RCC 7860 (cell line): ENCODE data around the gene CD300A.
"Not testable (repeated sequence)": the region's sequence is repeated elsewhere in the genome, so short reads cannot be mapped to it uniquely, and the experiment has no call there.

ENCODE experiments used
- DNase-seq: peaks from one replicate; pipeline ENCODE4 v3.0.0-alpha.2; 2015; ENCODE audit warnings: low spot score
- FAIRE-seq: peaks from 2 replicates; lab custom pipeline; 2012; peaks lifted over from hg19 to GRCh38; lab: Jason Lieb, UNC

CD300A gene

DNA sequence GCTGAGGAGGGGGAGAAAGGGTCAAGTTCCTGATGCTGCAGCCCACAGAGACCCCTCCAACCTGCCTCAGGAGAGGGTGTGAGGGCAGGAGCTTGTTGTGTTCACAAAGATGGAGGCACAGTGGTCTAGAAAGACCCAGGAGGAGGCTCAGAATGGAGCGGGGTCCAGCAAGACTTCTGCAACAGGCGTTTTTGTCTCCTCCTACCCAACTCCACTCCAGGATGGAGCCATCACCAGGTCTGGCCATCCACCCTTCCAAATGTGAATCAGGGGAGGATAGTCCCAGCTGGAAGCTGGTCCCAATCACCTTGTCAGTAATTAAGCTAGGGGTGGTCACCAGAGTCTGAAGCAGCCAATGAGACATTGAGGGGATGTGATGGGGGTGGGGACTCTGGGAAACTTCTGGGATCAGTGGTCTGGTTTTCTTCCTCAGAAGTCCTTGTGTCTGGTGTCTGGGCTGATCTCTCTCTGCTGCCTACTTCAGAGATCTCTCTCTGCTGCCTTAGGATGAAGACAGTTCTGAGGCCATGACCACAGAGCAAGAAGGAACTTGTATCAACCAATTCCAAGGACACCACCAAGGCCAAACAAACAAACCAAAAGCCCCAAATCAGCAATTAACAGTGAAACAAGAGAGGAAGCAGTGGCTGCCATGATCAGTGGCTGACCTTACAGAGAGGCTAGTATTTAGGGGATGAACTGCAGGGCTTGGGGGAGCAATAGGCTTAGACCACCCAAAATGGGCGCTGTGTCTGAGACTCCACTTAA lies 50.3 kb downstream of the CD300A start:
- no peak for FAIRE-seq
- DNase-seq, result no peak

DNA sequence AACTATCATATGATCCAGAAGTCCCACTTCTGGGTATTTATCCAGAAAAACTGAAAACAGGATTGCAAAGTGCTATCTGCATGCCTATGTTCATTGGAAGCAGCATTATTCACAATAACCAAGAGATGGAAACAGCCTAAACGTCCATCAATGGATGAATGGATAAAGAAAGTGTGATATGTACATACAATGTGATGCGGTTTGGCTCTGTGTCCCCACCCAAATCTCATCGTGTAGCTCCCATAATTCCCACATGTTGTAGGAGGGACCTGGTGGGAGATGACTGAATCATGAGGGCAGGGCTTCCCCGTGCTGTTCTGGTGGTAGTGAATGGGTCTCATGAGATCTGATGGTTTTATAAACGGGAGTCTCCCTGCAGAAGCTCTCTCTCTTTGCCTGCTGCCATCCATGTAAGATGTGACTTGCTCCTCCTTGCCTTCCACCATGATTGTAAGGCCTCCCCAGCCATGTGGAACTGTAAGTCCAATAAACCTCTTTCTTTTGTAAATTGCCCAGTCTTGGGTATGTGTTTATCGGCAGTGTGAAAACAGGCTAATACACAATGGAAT lies 52.1 kb downstream of the CD300A start:
- FAIRE-seq, DNase-seq: not testable (repeated sequence)

DNA sequence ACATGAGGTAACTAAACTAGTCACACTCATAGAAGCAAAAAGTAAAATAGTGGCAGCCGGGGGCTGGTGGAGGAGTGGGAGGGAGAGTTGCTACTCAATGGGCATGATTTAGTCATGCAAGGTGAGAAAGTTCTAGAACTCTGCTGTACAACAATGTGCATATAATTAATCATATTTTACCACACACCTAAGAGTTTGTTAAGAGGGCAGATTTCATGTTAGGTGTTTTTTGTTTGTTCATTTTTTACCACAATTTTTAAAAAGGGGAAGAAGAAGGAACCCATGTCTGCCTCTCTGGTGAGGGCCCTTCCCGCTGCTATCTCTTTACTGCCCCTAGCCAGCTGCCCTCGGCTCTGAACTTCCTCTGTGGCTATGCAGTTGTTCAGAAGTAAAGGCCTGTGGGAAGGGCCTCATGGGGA lies 53.6 kb downstream of the CD300A start:
- no peak for FAIRE-seq
- no peak for DNase-seq

DNA sequence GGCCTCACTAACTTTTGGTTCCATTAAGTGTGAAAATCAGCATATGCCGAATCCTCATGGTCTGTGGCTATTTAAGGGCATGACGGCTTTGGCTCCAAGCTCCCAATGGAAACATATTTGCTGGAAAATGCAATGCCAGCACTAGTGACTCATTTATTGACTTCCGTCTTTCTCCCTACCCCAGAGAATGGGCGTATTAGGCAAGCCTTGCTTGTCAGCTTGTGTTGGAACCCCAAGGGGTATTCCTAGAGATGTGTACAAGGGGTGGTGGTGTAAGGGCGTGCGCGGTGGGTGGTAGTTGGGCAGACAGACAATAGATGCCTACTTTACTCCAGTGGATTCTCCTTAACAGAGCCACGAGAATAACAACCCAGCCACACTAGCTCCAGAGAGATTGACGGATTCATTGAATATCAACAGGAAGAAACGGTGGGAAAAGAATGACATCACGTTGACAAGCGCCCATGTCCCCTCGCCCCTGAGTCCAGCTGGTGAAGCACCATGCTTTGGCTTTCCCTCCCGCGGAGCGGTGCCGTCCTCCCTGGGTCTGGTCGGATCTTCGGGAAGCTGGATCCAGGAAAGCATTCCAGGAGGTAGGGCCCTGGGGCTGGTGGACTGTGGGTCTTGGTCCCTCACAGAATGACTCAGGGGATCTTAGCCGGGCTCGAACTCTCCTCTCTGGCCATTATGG lies 54.5 kb downstream of the CD300A start:
- DNase-seq, result no peak
- FAIRE-seq, result no peak

DNA sequence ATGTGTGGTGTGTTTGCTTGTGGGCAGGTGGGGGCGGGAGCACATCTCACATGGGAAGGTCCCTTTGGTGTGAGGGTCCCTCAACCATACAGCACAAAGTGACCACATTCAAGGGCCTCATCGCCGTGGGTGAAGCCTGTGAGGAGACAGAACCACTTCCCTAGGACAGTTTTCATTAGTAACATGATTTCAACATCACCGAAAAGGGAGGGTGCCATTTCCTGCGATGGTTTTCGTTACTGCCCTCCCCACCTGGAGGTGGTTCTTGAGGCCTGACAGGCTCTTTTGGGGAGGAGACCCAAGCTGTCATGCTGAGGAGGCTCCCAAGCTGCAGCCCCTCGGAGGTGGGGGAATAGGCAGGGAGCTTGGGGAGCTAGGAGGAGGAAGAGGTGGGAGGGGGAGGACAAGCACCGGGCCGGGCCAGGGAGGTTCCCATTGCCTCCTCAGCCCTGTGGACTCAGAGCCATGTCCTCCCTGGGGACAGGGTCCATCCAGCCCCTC lies 55.3 kb downstream of the CD300A start:
- no peak for FAIRE-seq
- DNase-seq, result no peak

DNA sequence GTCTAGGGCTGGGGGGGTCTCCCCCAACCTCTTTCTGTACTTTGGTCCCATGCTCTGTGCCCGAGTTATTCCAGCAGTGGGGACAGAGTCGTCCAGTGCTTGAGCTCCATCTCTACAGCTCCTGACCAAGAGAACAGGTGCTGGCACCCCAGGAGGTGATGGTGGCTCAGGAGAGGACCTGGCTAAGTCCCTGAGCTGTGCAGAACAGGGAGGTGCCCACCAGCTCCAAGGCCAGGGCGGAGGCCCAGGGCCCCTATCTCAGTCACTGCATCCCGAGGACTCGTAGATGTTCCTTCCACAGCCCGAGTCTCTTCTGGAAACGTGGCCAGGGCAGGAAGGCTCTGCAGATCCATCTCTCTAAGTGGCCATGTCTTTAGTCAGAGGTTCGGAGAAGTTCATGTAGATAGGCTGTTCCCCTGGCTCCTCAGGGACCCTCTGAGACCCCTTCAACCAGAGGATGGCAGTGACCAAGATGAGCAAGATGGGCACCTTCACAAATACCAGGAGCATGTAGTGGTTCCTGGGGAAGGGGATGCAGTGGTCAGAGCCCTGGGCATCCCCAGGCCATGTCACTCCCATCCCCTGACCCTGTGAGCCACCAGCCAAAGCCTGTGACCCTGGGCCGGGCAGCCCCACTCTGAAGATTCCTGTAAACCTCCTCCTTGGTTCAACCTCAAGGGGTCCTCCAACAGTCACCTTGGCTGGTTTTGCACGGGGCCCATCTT lies 56.1 kb downstream of the CD300A start:
- no peak for DNase-seq
- no peak for FAIRE-seq

DNA sequence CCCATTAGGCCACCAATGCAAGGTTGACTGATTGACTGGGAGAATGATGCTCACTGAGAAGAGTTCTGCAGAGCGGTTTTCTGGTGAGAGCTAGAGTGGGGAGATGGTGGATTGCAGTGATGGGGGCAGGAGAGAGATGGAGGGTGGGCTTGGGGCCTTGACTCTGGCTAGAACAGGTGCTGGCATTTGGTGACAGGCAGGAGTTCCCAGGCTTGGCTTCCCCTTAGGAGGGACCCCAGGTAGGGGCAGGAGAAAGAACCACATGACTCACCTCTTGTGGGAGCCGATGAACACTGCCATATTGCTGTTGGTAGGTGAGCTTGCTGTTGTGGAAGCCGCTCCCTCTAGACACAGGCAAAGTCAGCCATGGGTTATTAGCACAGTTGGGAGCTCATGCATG lies 56.9 kb downstream of the CD300A start:
- no peak for DNase-seq
- FAIRE-seq, result no peak

DNA sequence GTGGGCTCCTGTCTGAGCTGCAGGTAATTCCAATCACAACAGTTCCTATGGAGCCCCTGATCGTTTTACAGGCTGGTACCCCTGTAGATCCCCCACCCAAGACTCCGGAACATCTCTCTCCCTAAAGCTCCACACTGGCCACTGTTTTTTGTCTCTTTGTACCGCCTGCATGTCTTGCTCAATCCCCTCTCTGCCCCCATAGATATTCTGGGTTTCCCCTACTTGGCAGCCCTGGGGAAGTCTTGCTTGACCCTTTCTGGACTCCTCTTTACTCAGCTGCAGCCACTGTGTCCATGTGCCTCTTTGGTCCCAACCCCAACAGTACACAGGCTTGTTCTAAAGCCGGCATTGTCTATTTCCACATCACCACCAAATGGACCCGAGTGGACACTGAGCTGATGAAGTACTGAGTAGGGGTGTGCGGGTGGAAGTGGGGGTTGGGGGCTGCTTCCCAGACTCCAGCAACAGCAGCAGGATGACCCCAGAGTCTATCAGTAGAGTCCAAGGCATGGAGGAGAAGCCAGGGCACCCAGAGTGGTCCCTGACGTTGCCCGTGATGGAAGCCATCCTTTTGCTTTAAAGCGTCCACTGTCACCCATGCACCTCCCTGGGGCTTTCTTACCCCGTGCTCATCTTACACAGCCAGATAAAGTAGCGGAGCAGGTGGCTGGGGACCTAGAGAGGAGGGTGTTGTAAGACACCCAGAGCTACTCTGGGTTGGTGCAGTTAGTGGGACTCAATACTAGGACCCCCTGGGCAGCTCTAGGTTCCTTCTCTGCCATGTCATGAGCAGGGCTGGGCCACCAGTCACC lies 58.4 kb downstream of the CD300A start:
- DNase-seq (no peak), FAIRE-seq (no peak)

DNA sequence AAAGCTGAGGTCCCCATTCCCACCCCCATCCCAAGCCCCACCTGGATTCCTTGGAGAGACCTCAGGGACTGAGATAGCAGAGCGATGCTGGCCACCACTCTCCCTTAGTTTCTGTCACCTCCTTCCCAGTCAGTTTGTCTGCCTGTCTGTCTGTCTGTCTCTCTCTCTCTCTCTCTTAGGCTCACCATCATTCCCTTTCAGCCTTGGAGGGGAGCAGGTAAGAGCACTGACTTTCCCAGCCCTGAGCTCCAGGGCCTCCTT lies 59.0 kb downstream of the CD300A start:
- no peak for FAIRE-seq

DNA sequence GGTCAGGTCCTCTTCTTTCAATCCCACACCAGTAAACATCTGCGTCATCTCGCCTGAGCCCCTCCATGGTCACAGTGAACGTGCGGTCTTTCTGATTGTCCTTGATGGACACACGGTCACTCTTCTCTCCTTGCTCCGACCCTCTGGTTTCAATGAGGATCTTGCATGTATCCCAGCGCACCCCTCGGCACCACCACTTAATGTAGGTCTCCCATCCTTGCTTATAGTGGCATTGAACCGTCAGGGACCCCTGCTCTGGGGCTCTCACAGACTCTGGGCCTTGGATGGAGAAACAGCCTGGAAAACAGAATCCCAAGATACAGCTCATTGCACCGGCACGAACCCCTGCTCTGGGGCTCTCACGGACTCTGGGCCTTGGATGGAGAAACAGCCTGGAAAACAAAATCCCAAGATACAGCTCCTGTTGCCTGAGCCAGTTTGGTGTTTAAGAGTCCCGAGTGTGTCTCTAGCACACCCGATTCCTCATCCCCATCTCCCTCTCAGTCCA lies 59.4 kb downstream of the CD300A start:
- DNase-seq, result no peak
- FAIRE-seq, result no peak

More for the DNA sequence above, 59.0 kb downstream of the CD300A start:
- DNase-seq, result no peak

DNA sequence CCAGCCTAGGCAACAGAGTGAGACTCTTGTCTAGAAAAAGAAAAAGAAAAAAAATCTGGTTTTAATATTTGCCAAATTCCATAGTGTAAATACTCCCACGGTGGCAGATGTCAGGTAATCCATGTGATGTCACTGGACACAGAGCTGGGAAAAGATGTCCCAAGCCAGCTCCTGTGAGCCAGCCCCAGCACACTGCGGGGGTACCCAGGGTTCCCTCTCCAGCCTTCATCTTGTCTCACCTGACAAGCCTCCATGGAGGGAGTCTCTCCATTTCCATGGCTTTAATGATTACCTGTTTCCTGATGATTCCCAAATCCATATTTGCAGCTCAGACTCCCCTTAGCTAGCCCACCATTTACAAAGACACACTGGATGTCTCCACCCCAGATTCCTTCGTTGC lies 60.2 kb downstream of the CD300A start:
- DNase-seq, result no peak
- no peak for FAIRE-seq

DNA sequence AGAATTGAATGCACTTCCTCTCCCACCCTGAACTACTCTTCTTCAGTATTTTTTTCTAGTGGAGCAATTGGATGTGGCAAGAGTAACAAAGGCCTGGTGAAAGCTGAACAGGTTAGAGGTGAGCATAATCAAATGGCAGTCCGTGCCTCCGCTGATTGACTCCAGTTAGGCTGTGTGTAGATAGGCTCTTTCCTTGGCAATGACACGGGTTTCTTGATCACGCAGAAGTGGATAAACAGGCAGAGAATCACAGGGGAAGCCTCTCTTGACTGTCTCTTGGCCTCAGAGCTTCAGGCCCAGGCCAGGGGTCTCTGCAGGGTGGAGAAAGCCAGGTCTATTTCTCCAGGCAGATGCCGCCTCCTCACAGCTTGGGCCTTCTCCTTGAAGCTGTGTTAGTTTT lies 60.6 kb downstream of the CD300A start:
- FAIRE-seq (no peak), DNase-seq (no peak)

DNA sequence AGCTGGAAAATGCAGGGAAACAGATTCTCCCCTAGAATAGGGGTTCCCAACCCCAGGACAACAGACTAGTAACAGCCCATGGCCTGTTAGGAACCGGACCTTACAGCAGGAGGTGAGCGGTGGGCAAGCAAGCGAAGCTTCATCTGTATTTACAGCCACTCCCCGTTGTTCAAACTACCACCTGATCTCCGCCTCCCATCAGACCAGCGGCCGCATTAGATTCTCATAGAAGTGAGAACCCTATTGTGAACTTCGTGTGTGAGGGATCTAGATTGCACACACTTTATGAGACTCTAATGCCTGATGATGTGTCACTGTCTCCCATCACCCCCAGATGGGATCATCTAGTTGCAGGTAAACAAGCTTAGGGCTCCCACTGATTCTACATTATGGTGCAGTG lies 61.3 kb downstream of the CD300A start:
- no peak for FAIRE-seq

DNA sequence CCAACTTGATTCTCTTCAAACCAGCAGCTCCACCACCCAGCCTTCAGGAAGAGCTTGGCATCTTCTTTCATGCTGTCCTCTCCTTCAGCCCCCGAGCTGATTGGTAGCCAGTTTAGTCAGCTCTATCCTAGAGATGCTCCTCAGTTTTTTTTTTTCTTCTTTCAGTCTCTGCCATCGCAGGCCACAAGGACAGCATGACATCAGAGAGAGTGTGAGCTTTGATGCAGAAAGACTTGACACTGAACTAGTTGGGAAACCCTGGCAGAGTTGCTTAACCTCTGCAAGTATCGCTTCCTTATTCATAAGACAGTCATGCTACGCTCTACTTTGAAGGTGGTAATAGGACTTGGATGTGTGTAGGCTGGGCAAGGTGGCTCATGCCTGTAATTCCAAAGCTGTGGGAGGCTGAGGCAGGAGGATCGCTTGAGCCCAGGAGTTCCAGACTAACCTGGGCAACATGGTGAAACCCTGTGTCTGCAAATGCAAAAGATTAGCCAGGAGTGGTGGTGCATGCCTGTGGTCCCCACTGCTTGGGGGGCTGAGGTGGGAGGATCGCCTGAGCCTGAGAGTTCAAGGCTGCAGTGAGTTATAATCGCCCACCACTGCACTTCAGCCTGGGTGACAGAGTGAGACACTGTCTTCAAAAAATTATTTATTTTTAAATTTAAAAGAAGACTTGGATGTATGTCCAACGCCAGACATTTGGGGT lies 62.2 kb downstream of the CD300A start:
- FAIRE-seq (no peak), DNase-seq (no peak)

More for the DNA sequence above, 61.3 kb downstream of the CD300A start:
- no peak for DNase-seq

DNA sequence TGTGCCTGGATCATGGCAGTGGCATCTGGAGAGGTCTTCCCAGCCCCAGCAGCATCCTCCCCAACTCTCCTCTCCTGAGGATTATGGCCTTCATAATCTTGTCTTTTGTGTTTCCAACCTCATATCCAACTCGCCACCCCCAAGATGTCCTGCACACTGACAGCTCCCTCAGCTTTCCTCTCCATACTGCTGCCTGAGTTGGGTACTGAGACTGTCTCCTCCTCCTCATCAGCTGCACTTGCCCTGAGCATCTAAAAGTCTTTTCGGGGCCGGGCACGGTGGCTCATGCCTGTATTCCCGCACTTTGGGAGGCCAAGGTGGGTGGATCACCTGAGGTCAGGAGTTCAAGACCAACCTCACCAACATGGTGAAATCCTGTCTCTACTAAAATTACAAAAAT lies 62.8 kb downstream of the CD300A start:
- DNase-seq, result no peak
- no peak for FAIRE-seq

DNA sequence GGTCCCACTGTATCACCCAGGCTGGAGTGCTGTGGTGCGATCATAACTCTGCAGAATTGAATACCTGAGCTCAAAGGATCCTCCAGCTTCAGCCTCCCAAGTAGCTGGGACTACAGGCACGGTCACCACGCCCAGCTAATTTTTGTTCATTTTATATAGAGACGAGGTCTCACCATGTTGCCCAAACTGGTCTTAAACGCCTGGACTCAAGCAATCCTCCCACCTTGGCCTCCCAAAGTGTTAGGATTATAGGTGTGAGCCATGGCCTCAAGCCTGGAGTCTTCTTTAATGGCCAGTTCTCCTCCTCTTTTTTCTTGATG lies 64.4 kb downstream of the CD300A start:
- FAIRE-seq, result no peak
- DNase-seq, result no peak

DNA sequence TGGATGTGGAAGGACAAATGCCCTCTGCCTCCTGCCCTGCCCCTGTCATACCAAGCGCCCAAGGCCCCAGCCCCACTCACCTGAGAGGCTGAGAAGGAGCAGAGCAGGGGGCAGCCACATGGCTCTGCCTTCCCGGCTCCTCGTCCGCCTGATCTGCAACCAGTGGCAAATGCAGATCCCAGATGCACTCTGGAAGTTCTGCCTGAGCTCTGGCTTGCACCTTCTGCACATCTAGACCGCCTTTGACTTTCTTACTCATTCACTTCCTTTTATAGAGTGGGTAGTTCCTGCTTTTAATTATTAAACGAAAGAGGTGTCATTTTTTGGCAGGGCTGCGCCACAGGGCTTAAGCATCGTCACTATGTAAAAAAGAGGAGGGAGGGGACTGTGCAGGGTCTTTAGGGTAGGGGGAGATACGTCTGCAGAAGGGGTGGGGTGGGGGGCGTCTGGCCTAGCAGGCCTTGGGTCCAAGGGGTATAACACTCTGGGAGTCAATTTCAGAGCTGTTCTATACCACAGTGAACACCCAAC lies 64.9 kb downstream of the CD300A start, which contains the start of gene CD300LB:
Gene CD300LB (minus strand): TSS at position 245 of the 531 bp plus-strand sequence. CDS start 125 bp downstream, at position 120.
- no peak for FAIRE-seq
- no peak for DNase-seq

DNA sequence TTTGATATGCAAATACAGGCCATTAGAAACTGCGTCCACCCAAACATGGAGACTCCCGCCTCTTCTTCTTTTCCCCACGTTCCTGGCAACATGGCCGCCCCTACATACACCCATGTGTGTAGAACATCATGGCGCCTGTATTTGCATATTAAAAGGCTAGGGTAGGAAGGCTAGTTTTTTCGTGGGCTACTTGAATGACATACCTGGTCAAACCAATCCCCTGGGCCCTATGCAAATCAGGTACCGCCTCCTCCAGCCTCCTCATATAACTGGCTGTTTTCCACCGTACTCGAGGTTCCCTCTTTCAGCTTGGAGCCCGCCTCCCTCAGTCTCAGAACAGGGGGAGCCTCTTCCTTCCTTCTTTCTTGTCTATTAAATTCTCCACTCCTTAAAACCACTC lies 65.7 kb downstream of the CD300A start:
- FAIRE-seq (no peak), DNase-seq (no peak)
